AG08395 (cell line): ENCODE data around the gene MBD4.
"Not testable (repeated sequence)": the region's sequence is repeated elsewhere in the genome, so short reads cannot be mapped to it uniquely, and the experiment has no call there.

ENCODE experiments used
- DNase-seq: peaks from one replicate; pipeline ENCODE4 v3.0.0; 2012; ENCODE audit warnings: mixed read lengths, low spot score

MBD4 gene

DNA sequence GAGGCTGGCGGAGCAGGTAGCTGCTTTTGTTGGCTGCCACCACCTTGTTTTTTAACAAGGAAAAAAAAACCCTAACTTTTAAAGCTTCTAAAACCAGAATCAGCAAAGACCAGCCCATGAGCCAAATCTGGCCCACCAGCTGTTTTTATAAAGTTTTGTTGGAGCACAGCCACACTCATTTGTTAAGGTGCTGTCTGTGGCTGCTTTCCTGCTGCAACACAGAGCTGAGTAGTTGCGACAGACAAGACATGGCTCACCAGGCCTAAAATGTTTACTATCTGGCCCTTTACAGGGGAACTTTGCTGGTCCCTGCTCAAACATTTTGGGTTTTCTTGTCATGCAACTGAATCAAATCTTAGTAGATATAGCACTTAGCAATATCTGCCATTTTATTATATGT lies 30.2 kb downstream of the MBD4 start:
- no peak for DNase-seq

DNA sequence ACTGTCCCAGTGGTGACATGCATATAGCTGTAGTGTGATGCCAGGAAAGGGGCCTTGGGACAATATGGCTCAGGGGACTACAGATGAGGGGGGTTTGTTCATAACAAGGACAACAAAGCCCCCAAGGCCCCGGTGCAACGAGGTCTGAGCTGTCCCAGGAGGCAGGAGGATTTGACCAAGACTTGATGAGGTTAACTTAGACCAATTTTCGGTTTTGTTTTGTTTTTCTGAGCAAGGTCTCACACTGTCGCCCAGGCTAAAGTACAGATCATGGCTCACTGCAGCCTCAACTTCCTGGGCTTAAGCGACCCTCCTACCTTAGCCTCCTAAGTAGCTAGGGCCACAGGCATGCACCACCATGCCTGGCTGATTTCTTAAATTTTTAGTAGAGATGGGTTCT lies 35.1 kb downstream of the MBD4 start:
- no peak for DNase-seq

DNA sequence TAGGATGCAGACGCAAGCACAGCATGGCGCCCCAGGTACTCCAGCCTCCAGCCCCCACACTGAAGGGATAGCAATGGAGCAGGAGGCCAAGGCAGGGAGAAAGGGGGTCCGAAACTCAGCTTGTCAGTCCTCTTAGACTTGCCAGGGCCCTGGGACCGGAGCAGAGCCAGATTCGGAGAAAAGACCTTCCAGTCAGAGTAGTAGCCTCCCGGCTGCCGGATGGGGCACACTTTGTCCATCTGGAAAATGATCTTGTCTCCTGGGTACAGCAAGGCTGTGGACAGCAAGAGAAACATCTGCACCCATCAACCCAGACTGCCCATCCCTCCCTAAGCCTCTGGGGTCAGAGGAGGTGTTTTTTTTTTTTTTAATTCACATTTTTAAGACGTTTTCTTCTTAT lies 35.6 kb downstream of the MBD4 start:
- no peak for DNase-seq

DNA sequence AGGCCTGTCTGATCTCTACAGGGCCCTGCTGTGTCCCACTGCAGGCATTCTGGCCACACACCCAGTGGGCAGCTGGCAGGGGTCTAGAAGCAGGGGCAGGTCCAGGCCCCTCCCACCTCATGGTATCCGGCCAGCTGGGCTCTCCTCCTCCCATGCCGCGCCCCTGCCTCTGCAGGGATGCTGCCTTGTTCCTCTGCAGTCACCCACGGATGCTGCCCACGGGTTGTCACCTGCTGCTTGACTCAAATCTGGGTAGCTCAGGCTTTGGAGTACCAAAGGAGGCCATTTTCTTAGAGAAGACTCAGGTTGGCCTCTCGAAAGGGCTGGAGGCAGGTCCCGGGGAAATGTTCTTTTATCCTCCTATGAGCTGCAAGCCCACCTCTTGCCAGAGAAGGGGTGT lies 36.3 kb downstream of the MBD4 start:
- DNase-seq: no peak

DNA sequence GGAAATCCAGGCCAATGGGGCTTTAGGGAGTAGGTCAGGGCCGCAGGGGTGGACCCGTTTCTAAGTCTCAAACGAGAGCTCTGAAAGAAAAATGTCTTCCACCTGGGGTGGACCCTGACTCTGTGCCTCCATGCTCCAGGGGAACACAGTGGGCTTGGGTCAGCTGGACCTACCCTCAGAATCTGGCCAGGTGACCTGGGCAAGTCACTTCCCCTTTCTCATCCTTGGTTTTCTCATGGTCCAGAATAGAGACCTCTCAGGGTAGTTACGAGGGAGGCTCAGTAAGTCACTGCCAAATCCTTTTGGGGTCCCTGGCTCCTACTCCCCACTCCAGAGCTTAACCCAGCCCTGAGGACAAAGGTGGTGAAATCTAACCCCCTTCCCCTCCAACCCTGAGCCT lies 37.1 kb downstream of the MBD4 start:
- no peak for DNase-seq

DNA sequence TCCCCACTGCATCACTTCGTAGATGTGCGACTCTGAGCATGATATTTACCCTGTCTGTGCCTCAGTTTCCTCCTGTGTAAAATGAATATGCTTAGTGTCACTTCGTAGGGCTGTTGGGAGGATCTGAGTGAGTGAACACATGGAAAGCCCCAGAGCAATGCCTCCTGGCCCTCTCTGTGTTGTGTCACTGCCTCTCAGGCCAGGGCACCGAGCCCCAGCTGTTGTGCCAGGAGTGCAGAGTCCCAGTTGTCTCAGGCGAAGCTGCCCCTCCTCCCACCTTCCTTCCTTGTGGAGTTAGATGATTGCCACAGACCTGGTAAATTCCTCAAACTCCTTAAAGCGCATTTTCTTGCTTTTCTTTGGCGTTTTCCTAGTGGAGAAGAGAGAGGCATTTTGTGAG lies 37.5 kb downstream of the MBD4 start:
- DNase-seq: no peak

DNA sequence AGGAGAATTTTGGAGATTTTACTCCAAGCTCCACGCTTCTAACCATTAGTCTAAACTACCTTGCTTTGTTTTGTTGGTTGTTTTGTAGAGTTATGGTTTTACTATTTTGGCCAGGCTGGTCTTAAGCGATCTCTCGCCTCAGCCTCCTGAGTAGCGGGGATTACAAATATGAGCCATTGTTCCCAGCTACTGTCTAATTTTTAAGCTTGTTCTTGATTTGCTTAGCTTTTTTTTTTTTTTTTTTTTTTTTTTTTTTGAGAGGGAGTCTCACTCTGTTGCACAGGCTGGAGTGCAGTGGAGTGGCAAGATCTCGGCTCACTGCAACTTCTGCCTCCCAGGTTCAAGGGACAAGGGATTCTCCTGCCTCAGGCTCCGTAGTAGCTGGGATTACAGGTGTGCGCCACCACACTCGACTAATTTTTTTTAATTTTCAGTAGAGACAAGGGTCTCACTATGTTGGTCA lies 39.8 kb downstream of the MBD4 start:
- DNase-seq: no peak

DNA sequence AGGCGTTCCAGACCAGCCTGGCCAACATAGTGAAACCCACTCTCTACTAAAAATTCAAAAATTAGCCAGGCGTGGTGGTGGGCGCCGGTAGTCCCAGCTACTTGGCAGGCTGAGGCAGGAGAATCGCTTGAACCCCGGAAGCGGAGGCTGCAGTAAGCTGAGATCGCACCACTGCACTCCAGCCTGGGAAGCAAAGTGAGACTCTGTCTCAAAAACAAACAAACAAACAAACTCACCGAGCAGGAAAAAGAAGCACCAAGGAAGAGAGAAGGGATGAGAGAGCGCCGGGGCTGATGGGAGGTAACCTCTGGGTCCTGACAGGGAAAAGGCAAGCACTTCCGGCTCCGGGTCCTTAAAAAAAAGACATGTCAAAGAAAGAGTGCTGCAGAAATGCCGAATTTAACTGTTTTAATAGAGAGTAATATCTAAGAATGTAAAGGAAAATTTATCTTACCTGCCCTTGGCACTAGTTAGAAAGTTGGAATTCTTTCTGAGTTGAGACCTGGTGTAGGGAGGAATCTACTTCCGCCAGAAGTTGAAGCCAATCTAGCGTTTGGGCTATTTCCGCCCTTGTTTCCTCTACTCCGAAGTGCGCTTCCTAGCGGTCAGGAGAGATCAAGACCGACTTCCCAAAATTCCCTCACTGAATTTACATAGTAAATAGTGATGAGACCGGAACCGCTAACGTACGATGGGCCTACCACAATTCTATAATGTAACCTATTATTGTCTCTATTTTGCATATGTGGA lies 40.4 kb downstream of the MBD4 start:
- DNase-seq: peak; percentile 90

DNA sequence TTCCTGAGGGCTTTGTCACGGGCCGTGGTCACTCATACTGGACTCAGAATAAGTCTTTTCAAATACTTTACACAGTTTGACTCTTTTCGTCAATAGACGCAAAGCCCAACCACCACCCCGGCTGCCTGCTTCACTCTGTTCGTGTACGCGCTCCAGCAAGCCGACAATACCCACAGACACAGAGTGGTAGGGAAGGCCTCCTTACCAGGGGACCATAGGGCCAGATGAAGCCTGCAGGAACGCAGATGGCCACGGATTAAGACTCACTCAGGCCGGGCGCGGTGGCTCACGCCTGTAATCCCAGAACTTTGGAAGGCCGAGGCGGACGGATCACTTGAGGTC lies 41.0 kb downstream of the MBD4 start:
- peak; percentile 39 for DNase-seq

DNA sequence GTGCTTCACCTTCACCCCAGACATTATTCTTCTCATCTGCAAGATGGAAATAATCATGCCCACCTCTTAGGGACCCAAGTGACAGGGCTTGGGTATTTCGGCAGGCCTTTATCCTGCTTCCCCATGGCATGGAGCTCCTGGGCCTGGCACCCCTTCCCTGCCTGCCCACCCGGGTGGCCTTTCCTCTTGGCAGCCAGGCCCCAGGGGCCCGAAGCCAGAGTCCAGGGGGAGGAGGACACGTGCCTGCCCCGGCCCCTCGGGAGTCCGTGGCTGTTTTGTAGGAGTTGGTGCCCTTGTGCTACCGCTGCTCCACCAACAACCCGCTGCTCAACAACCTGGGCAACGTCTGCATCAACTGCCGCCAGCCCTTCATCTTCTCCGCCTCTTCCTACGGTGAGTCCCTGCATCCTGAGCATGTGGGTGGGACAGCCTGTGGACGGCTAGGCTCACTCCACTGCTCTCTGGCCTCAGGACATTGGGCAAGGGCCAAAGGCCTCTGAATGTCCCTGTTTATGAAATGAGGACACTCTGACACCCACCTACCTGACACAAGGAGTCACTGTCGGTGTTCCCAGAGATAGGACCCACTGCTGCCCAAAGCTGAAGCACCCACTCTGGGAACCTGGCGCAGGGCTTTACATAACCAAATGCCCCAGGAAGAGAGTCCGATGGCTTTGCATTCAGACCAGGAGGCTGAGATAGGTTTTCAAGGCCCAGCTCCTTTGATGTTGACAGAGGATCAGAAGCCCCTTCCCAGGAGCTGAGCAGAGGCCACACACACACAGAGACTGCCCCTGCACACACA lies 45.8 kb downstream of the MBD4 start:
- not testable (repeated sequence) for DNase-seq

DNA sequence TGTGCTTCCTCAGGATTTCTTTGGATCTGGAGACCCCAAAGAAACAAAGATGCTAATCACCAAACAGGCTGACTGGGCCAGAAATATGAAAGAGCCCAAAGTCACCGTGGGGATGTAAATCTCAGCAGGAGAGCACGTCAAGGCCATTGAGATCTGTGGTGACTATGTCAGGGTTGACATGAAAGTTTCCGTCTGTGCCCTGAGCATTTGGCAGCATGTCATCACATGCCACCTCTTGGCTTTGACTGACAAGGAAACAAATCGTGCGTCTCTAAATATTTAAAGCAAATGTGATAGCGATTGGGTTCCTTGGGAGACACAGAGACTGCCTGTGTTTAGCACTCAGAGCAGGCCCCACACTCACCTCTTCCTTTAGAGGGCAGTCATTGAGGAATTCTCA lies 46.5 kb downstream of the MBD4 start:
- DNase-seq: no peak

DNA sequence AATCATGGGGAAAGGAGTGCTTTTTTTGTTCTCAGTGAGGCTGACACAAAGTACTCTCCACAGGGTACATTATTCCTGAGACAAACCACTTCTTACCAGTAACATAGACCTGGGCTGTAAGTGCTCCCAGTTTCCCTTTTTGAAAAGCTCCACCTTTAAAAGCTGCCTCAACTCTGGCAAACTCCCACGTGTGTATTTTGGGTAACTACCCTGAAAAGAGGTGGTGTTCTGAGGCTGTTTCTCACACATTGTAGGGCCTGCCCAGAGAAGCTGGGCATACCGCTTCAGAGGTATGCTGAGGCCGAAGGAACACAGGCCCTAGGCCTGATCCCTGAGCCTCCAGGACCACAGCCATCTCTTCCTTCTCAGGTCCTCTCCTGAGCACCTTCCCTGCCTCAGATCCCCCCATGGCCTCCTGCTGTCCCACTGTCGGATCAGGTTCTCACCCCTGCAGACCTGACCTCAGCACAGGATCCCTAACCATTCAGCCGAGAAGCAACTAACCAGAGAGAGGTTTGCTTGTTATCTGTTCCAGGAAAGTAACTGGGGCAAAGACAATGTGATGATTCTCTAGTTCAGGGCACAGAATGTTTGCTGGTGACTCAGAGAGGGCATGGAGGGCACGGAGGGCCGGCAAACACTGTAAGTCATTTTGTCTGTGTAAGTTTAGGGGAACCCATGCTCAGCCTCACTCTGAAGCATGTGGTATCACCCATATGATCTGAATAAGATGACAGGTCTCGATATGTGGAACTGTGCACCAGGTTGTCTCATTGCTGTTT lies 47.5 kb downstream of the MBD4 start:
- DNase-seq: not testable (repeated sequence)

DNA sequence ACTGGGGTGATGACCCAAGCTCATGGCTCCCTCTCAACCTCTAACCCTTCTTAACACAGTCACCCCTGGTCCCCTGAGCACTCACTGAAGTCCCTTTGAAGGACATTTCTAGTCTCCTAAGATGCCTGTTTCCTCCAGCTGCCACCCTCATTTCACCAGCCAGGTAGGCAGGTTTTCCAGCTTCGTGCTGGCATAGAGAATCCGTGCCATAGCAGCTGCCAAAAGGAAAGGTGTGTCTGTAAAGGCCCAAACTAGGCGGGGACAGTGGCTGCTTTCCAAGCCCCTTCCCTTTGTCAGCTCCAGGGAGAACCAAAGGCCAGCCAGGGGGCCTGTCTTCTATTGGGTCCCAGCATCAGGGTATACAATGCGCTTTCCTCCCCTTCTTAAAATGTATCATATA lies 48.2 kb downstream of the MBD4 start:
- DNase-seq: not testable (repeated sequence)

DNA sequence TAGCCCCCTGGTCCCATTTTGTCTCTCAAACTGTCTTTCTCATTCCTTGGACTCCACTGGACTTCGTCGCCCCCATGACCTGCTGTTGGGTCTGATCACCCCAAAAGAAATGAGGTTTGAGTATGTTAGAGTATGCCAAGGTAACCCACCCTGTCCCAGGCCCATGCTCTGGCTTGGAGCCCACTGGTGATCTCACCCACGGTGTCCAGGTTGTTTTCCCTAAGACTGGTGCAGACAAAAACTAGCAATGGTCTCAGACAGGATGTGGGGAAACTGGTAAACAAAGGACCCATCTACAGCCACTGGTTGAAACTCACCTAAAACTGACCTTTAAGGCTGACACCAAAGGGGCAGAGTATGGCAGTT lies 50.2 kb downstream of the MBD4 start:
- no peak for DNase-seq

DNA sequence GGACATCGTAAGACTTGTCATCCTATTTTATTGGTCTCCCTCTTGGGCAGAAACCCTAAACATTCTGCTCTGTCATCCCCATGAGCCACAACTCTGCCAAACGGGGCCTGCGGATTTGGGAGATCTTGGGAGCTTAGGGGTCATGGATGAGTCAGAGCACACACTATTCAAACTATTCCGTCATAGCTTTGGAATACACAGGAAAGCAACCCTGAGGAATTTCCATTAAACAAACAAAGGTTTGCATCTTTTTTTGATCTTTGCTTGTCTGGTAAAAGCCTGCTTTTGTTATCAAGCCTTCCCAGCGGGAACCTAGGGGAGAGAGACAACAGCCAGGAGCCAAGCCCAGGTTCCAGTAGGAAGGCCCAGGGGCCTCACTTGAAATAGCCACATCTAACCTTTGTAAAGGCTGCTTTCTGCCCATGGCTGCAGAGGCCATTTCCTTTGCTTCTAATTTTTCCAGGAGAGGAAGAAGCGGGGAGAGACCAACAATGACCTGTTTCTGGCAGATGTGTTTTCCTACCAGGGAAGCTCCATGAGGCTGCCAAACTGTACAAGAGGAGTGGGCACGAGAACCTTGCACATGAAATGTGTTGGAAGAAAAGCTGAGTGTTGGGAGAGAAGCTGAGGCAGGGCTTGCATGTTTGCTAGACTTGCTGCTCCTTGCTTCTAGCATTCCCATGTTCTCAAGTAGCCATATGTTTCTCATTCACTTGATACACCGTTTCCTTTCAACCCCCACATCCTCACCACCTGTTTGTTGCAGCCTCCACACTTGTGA lies 50.8 kb downstream of the MBD4 start:
- not testable (repeated sequence) for DNase-seq

DNA sequence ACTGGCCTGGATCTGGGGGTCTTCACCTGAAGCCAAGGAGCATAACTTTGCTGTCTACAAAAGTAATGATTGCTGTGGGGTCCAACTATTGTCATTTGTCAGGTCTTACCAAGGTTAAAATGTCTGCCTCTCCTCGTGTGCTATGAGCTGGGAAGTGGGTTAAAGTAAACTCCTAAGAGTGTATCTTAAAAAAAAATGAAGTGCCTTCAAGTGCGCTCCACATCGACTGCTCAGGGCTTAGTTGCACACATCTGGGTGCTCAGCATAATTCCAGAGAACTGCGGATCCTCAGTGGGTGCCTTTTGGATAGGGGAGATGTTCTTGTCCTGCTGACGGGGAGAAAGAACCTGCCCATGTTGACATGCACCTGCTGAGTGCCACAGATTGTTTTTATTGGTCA lies 52.3 kb downstream of the MBD4 start:
- no peak for DNase-seq

DNA sequence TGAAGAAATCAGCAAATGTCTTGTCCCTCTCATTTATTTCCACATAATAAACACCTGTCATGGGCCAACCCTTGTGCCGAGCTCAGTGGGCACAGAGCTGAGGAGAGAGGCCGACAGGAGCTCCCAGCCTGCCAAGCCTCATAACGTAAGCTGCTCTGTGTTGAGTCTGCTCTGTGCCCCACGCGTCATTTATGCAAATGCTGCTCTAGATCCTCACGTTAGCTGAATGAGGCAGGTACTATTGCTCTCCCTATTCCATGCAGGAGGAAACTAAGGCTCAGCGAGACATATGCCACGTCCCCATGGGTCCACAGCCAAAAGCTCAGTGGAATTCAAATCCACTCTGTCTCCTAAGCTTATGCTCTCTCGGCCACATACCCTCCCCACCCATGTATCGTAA lies 52.8 kb downstream of the MBD4 start:
- no peak for DNase-seq

DNA sequence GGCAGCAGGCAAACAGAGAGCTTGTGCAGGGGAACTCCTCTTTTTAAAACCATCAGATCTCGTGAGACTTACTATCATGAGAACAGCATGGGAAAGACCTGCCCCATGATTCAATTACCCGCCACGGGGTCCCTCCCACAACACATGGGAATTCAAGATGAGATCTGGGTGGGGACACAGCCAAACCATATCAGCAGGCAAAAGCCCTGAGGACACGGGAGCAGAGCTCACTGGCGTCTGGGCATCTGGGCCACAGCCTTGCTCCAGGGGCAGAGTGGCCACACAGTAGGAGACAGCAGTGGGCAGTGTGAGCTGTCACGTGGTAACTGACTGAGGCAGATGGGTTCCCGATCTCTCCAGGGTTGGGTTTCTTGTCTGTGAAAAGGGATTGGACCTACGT lies 54.2 kb downstream of the MBD4 start:
- not testable (repeated sequence) for DNase-seq

DNA sequence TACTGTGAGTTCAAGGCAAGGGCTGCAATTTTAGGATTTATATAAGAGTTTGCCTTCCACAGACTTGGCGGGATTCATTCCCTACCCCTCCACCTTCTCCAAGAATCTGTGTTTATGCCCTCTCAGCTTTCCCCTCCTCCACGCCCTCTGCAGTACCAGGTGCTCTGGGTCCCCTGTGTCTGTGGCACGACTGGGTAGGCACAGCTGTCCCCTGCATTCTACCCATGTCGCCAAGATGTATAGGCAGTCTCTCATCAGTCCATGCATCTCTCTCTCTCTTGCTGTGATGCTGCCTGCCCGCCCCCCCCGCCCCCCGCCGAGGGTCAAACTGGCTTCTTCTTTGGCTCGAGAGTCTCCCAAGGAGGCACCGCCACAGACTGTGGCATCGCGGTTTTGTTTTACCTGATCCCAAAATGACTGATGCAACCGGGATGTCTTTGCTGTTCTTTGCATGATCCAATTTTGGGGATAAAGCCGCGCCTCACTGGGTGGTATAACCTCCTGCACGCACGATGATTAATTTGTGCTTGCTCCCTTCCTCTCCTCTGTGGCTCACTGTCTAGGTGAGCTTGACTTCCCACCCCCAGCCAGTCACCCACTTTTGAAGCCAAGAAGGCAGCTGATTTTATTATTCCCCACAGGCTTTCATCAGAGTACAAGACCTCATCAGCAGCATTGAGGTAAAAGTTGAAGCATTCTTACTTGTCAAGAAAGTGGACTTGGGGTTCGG lies 55.0 kb downstream of the MBD4 start:
- no peak for DNase-seq

DNA sequence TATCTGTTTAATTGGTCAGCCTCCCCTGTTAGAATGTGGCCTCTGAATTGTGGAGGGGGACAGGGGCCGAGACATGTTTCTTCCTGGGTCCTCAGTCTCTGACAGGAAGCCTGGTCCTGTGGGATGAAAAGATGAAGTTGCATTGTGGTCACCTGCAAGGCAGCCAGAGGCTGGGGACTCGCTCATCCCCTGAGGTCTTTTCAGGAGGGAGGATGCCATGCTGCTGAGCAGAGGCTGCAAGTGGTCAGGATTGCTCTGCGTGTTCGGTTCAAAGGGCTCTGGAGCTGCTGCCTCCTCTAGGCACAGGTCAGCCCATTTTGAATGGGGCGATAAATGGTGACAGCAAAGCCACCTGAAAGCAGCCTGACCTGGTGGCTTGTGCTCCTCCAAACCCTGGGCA lies 55.6 kb downstream of the MBD4 start:
- DNase-seq: not testable (repeated sequence)

DNA sequence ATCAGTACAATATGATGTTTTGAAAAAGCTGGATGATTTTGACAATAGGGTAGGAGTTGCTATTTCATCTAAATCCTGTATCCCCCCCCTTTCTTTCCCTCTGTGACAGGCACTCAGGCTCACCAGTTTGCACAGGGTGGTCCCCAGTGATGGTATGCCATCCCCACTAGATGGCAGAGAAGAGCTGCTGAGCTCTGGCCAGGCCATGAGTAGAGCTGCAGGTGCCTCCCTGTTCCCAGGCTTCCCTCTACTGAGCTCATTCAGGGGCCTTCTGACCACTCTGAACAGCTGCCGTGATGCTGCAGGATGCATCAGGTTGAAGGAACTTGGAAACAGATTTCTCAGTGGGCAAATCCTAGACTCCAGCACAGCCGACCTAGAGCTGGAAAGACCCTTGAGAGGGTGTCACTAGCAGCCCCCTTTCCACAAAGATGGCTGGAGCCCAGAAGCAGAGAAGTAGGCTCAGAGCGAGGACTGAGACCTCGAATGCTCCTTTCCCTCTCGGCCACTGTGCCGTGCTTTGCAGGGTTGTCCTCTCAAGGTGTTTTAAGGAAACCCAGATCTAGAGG lies 56.4 kb downstream of the MBD4 start:
- DNase-seq: peak; percentile 86
